ENCODE results near the gene DDX39B.

The DDX39B gene

DNA sequence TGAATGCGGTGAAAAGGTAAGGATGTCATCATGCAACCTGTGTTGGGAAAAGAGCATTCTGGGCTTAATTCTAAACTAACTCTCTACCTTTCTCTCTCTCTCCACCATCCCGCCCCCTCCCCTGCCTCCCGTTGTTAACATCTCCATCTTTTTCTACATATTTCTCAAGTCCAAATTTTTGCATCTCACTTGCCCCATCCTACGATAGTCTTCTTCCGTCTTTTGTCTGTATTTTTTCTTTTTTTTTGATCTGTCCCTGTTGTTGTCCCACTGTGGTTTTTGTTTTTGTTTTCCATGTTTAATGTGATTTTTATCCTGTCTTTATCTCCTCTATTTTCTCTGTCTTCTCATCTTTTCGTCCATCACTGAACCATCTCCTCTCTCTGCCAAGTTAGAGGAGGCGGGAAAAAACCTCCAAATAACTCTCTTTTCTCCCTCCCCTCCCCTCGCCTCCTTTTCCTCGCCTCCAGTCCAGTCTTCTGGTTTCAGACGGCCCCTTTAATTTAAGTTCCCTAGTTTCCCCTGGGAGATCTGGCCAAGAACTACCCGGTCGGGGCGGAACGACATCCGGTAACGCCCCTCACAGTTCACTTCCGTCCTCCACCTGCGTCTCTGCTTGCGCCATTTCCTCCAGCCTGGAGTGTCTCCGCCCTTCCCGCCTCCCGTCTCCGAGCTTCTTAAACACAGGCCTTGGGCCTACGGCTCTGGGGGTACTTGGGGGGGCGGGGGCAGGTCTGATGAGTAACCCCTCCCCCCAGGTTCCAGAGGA lies 5.3 kb upstream of the DDX39B start, which contains the start of gene NFKBIL1:
Gene NFKBIL1 (plus strand): TSS at position 651 of the 769 bp plus-strand sequence. CDS start 87 bp downstream, at position 738.
- TF ChIP-seq, protein P1, sequence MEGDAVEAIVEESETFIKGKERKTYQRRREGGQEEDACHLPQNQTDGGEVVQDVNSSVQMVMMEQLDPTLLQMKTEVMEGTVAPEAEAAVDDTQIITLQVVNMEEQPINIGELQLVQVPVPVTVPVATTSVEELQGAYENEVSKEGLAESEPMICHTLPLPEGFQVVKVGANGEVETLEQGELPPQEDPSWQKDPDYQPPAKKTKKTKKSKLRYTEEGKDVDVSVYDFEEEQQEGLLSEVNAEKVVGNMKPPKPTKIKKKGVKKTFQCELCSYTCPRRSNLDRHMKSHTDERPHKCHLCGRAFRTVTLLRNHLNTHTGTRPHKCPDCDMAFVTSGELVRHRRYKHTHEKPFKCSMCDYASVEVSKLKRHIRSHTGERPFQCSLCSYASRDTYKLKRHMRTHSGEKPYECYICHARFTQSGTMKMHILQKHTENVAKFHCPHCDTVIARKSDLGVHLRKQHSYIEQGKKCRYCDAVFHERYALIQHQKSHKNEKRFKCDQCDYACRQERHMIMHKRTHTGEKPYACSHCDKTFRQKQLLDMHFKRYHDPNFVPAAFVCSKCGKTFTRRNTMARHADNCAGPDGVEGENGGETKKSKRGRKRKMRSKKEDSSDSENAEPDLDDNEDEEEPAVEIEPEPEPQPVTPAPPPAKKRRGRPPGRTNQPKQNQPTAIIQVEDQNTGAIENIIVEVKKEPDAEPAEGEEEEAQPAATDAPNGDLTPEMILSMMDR (IDR thresholded peaks at IDR 0.05; ENCODE audit: insufficient read depth, low read depth, low read length, missing control alignments), result no peak
- H3K4me3 ChIP-seq (ENCODE audit: low read length), result peak within 1 kb of the TSS; percentile 54
- DNase-seq (ENCODE audit: low read depth), result peak; percentile 98

DNA sequence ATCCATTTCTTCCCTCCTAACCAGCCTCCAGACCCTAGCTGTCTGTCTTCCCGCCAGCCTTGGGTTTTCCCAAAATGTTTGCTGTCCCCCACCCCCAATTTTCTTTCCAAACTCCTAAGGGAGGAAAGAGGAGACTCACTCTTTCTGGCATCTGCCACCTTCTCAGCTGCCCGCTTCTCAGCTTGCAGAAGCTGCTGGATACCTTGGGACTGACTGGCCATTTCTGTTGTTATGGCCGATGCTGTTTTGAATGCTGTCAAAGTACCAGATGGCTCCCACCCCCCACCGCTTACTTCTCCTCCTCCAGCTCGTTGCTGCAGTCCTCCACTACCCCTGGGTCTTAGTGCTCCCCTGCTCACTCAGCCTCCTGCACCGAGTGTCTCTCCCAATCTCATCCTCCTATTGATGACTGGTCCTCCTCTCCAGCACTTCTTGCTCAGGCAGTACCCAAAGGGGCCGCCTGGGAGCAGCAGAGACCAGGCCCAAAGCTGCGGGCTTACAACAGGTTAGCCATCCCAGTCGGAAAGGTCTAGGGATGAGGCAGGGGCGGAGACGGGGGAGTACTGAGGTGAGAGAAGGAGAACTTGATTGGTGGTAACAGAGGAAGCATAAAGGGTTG lies 4.6 kb upstream of the DDX39B start, which contains the start of gene ATP6V1G2:
Gene ATP6V1G2 (minus strand): TSS at position 270 of the 619 bp plus-strand sequence. CDS start 49 bp downstream, at position 221.
- TF ChIP-seq, protein P1 (IDR thresholded peaks at IDR 0.05; ENCODE audit: insufficient read depth, low read depth, low read length, missing control alignments), result peak; percentile 100
- H3K4me3 ChIP-seq (ENCODE audit: low read length), result peak within 1 kb of the TSS; percentile 54
- DNase-seq (ENCODE audit: low read depth), result peak; percentile 98

DNA sequence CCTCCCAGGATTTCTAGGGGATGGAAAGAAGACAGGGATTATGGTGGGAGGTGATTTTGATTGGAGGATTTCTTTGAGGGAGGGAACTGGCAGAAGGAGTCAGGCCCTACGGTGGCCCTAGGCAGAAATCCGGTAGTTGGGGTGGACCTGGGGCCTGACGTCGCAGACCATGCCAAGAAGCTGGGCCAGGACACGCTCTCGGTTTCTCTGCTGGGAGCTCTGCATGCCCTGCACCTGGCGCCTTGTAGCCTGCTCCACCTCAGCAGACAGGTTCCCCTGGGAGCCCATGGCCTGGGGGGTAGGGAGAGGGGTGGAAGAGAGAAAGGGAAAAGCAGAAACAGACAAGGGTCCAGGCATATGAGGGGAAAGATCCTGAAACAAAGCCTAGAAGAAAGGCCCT lies 3.5 kb upstream of the DDX39B start:
- TF ChIP-seq, protein P1 (IDR thresholded peaks at IDR 0.05; ENCODE audit: insufficient read depth, low read depth, low read length, missing control alignments), result no peak
- no peak for DNase-seq (ENCODE audit: low read depth)
- H3K4me3 ChIP-seq (ENCODE audit: low read length), result no peak overlapping the region

GRCh38 chr6:31544676-31545075 lies 2.9 kb upstream of the DDX39B start:
- no peak for DNase-seq (ENCODE audit: low read depth)
- TF ChIP-seq, protein P1 (IDR thresholded peaks at IDR 0.05; ENCODE audit: insufficient read depth, low read depth, low read length, missing control alignments), result no peak
- H3K4me3 ChIP-seq (ENCODE audit: low read length), result no peak overlapping the region

DNA sequence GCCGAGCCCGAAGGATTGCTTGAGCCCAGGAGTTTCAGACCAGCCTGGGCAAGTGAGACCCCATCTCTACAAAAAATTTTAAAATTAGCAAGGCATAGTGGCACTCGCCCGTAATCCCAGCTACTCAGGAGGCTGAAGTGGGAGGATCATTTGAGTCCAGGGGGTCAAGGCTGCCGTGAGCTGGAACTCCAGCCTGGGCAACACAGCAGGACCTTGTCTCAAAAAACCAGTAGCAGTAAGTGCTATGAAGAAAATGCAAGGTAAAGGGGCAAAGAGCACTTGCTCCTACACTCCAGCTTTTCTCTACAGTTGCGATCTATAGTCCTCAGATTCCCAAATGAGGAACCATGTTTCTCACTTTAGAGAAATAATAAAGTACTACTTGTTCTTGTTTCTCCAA lies 1.8 kb upstream of the DDX39B start:
- TF ChIP-seq, protein P1 (IDR thresholded peaks at IDR 0.05; ENCODE audit: insufficient read depth, low read depth, low read length, missing control alignments), result no peak
- no peak overlapping the region for H3K4me3 ChIP-seq (ENCODE audit: low read length)
- no peak for DNase-seq (ENCODE audit: low read depth)

GRCh38 chr6:31541059-31541657 lies 645 bp downstream of the DDX39B start:
- DNase-seq (ENCODE audit: low read depth), result peak; percentile 70
- TF ChIP-seq, protein P1 (IDR thresholded peaks at IDR 0.05; ENCODE audit: insufficient read depth, low read depth, low read length, missing control alignments), result no peak
- H3K4me3 ChIP-seq (ENCODE audit: low read length), result peak overlapping the region; percentile 91
